ENCODE results near the gene EDARADD. TPM values are rescaled to one million over a fixed set of nuclear protein-coding genes. Genes with fewer than 3 reads are reported as not detected.

EDARADD gene
- total and polyA plus RNA-seq, 2 of the 13 experiments (the other 11 are each of a cell fraction or from before 2014, with no cell fraction given) = 0.03 TPM; not detected in 1

DNA sequence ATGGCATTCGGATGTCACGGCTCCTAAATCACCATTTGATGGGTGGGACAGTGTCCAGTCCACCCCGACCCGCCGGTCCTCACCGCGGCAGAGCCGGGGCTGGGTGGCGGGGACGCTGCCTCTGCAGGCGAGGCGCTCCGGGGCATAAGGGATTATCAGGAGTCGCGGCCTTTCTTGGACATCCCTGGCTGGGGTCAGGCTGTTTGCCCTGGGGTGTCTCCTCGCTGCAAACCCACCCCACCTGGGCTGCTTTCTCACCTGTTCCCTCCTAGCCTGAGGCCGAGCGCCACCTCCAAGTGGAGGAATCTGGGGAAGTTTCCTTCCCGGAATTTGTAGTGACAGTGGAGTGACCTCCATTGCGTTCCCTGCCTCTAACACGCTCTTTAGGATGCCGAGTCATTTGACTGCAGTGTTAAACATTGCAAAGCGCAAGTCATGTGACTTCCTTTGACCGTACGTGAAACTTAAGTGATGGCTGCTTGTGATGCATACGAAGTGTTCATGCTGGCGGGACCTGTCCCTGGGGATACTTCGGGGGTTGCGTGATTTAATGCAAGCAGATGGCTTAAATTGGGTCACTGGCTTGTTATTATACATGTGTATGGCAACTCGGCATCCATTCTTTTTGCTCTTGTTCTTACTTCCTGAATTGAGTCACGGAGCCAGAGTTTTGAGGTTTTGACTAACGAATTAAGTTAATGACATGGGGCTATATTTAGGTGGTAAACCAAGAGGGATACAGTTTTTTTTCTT lies 130.2 kb downstream of the EDARADD start (continued):
- TF ChIP-seq, protein P1, sequence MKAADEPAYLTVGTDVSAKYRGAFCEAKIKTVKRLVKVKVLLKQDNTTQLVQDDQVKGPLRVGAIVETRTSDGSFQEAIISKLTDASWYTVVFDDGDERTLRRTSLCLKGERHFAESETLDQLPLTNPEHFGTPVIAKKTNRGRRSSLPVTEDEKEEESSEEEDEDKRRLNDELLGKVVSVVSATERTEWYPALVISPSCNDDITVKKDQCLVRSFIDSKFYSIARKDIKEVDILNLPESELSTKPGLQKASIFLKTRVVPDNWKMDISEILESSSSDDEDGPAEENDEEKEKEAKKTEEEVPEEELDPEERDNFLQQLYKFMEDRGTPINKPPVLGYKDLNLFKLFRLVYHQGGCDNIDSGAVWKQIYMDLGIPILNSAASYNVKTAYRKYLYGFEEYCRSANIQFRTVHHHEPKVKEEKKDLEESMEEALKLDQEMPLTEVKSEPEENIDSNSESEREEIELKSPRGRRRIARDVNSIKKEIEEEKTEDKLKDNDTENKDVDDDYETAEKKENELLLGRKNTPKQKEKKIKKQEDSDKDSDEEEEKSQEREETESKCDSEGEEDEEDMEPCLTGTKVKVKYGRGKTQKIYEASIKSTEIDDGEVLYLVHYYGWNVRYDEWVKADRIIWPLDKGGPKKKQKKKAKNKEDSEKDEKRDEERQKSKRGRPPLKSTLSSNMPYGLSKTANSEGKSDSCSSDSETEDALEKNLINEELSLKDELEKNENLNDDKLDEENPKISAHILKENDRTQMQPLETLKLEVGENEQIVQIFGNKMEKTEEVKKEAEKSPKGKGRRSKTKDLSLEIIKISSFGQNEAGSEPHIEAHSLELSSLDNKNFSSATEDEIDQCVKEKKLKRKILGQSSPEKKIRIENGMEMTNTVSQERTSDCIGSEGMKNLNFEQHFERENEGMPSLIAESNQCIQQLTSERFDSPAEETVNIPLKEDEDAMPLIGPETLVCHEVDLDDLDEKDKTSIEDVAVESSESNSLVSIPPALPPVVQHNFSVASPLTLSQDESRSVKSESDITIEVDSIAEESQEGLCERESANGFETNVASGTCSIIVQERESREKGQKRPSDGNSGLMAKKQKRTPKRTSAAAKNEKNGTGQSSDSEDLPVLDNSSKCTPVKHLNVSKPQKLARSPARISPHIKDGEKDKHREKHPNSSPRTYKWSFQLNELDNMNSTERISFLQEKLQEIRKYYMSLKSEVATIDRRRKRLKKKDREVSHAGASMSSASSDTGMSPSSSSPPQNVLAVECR (CRISPR knock-in tag; IDR thresholded peaks at IDR 0.05; ENCODE audit: borderline replicate concordance) = peak; percentile 68
- TF ChIP-seq ZSCAN12 (CRISPR knock-in tag; IDR thresholded peaks at IDR 0.05) = no peak
- TF ChIP-seq, protein P2, sequence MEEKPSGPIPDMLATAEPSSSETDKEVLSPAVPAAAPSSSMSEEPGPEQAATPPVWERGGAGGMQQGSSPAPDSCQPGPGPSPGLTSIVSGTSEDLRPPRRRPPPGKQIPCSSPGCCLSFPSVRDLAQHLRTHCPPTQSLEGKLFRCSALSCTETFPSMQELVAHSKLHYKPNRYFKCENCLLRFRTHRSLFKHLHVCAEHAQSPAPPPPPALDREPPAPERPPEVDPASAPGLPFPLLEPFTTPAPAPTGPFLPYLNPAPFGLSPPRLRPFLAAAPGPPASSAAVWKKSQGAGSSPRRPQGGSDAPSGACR (CRISPR knock-in tag; IDR thresholded peaks at IDR 0.05) = no peak
- no peak for TF ChIP-seq RARG (CRISPR knock-in tag; IDR thresholded peaks at IDR 0.05; ENCODE audit: low read depth)
- no peak for TF ChIP-seq KLF9 (CRISPR knock-in tag; IDR thresholded peaks at IDR 0.05; ENCODE audit: low read depth)
- TF ChIP-seq RXRB (CRISPR knock-in tag; IDR thresholded peaks at IDR 0.05; ENCODE audit: borderline replicate concordance) = peak; percentile 46; the same call in 1 of the 2 replicates
- TF ChIP-seq CC2D1A (CRISPR knock-in tag; IDR thresholded peaks at IDR 0.05) = no peak
- peak; percentile 62; the same call in 1 of the 2 replicates for TF ChIP-seq ETV5 (CRISPR knock-in tag; IDR thresholded peaks at IDR 0.05; ENCODE audit: borderline replicate concordance)
- TF ChIP-seq ZC3H13 (CRISPR knock-in tag; IDR thresholded peaks at IDR 0.05) = no peak
- TF ChIP-seq ZNF670 (CRISPR knock-in tag; IDR thresholded peaks at IDR 0.05; ENCODE audit: borderline replicate concordance) = peak; percentile 35; the same call in 1 of the 2 replicates
- TF ChIP-seq FLYWCH1 (CRISPR knock-in tag; IDR thresholded peaks at IDR 0.05) = no peak
- no peak for TF ChIP-seq ZNF713 (CRISPR knock-in tag; IDR thresholded peaks at IDR 0.05)
- no peak for TF ChIP-seq NR2F6 (IDR thresholded peaks at IDR 0.05)
- no peak; the same call in 1 of the 2 replicates for TF ChIP-seq NR2F6 (CRISPR knock-in tag; IDR thresholded peaks at IDR 0.05)
- no peak for TF ChIP-seq PHF21A (CRISPR knock-in tag; IDR thresholded peaks at IDR 0.05)
- TF ChIP-seq FOXJ3 (CRISPR knock-in tag; IDR thresholded peaks at IDR 0.05; ENCODE audit: borderline replicate concordance) = no peak
- no peak for TF ChIP-seq CENPX (CRISPR knock-in tag; IDR thresholded peaks at IDR 0.05)
- TF ChIP-seq NKX3-1 (CRISPR knock-in tag; IDR thresholded peaks at IDR 0.05) = peak; percentile 67
- TF ChIP-seq FOXO1 (CRISPR knock-in tag; IDR thresholded peaks at IDR 0.05) = no peak
- no peak for TF ChIP-seq ZZZ3 (CRISPR knock-in tag; IDR thresholded peaks at IDR 0.05; ENCODE audit: borderline replicate concordance)
- TF ChIP-seq MAFG (CRISPR knock-in tag; IDR thresholded peaks at IDR 0.05) = peak; percentile 8; the same call in 1 of the 2 replicates
- TF ChIP-seq, protein P3, sequence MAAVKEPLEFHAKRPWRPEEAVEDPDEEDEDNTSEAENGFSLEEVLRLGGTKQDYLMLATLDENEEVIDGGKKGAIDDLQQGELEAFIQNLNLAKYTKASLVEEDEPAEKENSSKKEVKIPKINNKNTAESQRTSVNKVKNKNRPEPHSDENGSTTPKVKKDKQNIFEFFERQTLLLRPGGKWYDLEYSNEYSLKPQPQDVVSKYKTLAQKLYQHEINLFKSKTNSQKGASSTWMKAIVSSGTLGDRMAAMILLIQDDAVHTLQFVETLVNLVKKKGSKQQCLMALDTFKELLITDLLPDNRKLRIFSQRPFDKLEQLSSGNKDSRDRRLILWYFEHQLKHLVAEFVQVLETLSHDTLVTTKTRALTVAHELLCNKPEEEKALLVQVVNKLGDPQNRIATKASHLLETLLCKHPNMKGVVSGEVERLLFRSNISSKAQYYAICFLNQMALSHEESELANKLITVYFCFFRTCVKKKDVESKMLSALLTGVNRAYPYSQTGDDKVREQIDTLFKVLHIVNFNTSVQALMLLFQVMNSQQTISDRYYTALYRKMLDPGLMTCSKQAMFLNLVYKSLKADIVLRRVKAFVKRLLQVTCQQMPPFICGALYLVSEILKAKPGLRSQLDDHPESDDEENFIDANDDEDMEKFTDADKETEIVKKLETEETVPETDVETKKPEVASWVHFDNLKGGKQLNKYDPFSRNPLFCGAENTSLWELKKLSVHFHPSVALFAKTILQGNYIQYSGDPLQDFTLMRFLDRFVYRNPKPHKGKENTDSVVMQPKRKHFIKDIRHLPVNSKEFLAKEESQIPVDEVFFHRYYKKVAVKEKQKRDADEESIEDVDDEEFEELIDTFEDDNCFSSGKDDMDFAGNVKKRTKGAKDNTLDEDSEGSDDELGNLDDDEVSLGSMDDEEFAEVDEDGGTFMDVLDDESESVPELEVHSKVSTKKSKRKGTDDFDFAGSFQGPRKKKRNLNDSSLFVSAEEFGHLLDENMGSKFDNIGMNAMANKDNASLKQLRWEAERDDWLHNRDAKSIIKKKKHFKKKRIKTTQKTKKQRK (IDR thresholded peaks at IDR 0.05; ENCODE audit: low read length) = no peak

Data from HepG2 (cell line).